Upper lobe of left lung (tissue), 6 donors: ENCODE results near the gene KIAA1958. TPM values are rescaled to one million over a fixed set of nuclear protein-coding genes. Genes with fewer than 3 reads are reported as not detected.

Experiments used
- ATAC-seq, 2 donors: fragments of 200-7000 bp; cut with Tn5 transposase; one replicate each; pipeline ENCODE4 v1.9.1; 2022; ENCODE audit warnings: mild to moderate bottlenecking in 2 of 2, moderate library complexity in 2 of 2; ENCODE audit not compliant: low FRiP score in 2 of 2
- DNase-seq, 2 donors: peaks; one replicate each; pipeline ENCODE4 v3.0.0-alpha.2; 2019 to 2020
- H3K27ac ChIP-seq, 4 donors: fragments of 200-600 bp; sonication (generic); one replicate each; pipeline ENCODE4 v1.5.1; 2016 to 2019
- H3K27me3 ChIP-seq, 4 donors: fragments of 200-600 bp; sonication (generic); one replicate each; pipeline ENCODE4 v1.5.1; 2017 to 2019
- H3K36me3 ChIP-seq, 4 donors: fragments of 200-600 bp; sonication (generic); one replicate each; pipeline ENCODE4 v1.5.1; 2016 to 2019
- H3K4me1 ChIP-seq, 4 donors: fragments of 200-600 bp; sonication (generic); one replicate each; pipeline ENCODE4 v1.5.1; 2018 to 2019
- H3K4me3 ChIP-seq, 4 donors: fragments of 200-600 bp; sonication (generic); one replicate each; pipeline ENCODE4 v1.5.1; 2017 to 2019; ENCODE audit warnings: mild to moderate bottlenecking in 2 of 4, moderate library complexity in 1 of 4
- H3K9me3 ChIP-seq, 4 donors: fragments of 200-600 bp; sonication (generic); one replicate each; pipeline ENCODE4 v1.5.1; 2018 to 2019
- CTCF ChIP-seq, 6 experiments: fragments of 450-650 bp in 4 of 6; fragments of 200-600 bp in 2 of 6; sonication (generic) in 2 of 6; IDR thresholded peaks; one replicate each; pipeline ENCODE4 v1.5.1; 2016 to 2019; ENCODE audit warnings: antibody characterized with exemption in 6 of 6
- EP300 ChIP-seq, 4 donors: sonication (generic); formaldehyde crosslinking; IDR thresholded peaks; one replicate each; pipeline ENCODE4 v1.5.1; 2017; ENCODE audit warnings: antibody characterized with exemption in 4 of 4, control low read depth in 2 of 4
- POLR2A ChIP-seq, 4 donors: fragments of 450-650 bp; IDR thresholded peaks; one replicate each; pipeline ENCODE4 v1.5.1; 2016 to 2017; ENCODE audit warnings: antibody characterized with exemption in 4 of 4, mild to moderate bottlenecking in 2 of 4
- POLR2AphosphoS5 ChIP-seq, 2 donors: sonication (generic); formaldehyde crosslinking; IDR thresholded peaks; one replicate each; pipeline ENCODE4 v1.5.1; 2017; ENCODE audit warnings: antibody characterized with exemption in 2 of 2
- WGBS, 2 donors: methylation state at CpG; one replicate each; pipeline ENCODE4 v1.1.5; 2017 to 2018; 5-methylcytosine and 5-hydroxymethylcytosine counted together
- total RNA-seq, 6 donors: library from RNA; depleted of rRNA in 4 of 6; stranded (reverse); fragments of >200 nt in 4 of 6; gene quantifications; one replicate each; pipeline versions ENCODE4 v1.1.0 to v1.2.1, GENCODE V29; 2016 to 2021
- donor health status: DM: no; HTN: no; CAD: no; lungs with moderate emphysema.
- donor health status: DM: no; HTN: yes; CAD: no; lungs with severe emphysema.

The KIAA1958 gene
- total RNA-seq, 6 donors from 2014 or later = 9.2 to 21.1 (median 14.2) TPM

GRCh38 chr9:112620388-112620787 is 133.8 kb downstream of the KIAA1958 start:
- Histone ChIP-seq H3K9me3 (no peaks in the 10 kb centered on the region), H3K4me1 (no peaks in the 10 kb centered on the region), H3K27ac (no peak overlapping the region), H3K4me3 (no peak overlapping the region), H3K36me3 (peaks cover 0 to 6% (median 0%) of the 10 kb centered on the region in 4 donors), H3K27me3 (no peaks in the 10 kb centered on the region)
- peak in 1 of 2 donors; percentile 56 for ATAC-seq
- no peak for DNase-seq
- whole genome bisulfite sequencing, 2 donors = 85 to 88% methylated on average over 2 of the region's 2 CpGs
- TF ChIP-seq CTCF (IDR thresholded peaks at IDR 0.05) = no peak

- no peaks in the 10 kb centered on the region for H3K4me1 ChIP-seq
- H3K9me3 ChIP-seq = no peaks in the 10 kb centered on the region
- H3K4me3 ChIP-seq = no peak overlapping the region
- ATAC-seq = peak in 1 of 2 donors; percentile 41
- DNase-seq = no peak
- H3K36me3 ChIP-seq = peaks cover 0 to 6% (median 0%) of the 10 kb centered on the region in 4 donors
- H3K27ac ChIP-seq = no peak overlapping the region
- H3K27me3 ChIP-seq = no peaks in the 10 kb centered on the region
- TF ChIP-seq POLR2A (IDR thresholded peaks at IDR 0.05) = no peak
- WGBS, 2 donors = 61 to 84% methylated on average over 3 of the region's 3 CpGs
These were observed 134.5 kb downstream of the KIAA1958 start for GRCh38 chr9:112621018-112621655.

GRCh38 chr9:112623198-112623597 is 136.6 kb downstream of the KIAA1958 start:
- TF ChIP-seq POLR2A (IDR thresholded peaks at IDR 0.05) (no peak), POLR2AphosphoS5 (IDR thresholded peaks at IDR 0.05) (no peak), CTCF (IDR thresholded peaks at IDR 0.05) (no peak), EP300 (IDR thresholded peaks at IDR 0.05) (no peak)
- Histone ChIP-seq H3K27me3 (no peaks in the 10 kb centered on the region), H3K36me3 (peaks cover 0 to 3% (median 0%) of the 10 kb centered on the region in 4 donors), H3K4me1 (no peaks in the 10 kb centered on the region), H3K27ac (no peak overlapping the region), H3K9me3 (no peaks in the 10 kb centered on the region), H3K4me3 (no peak overlapping the region)
- DNase-seq = no peak
- ATAC-seq = no peak
- 93 to 94% methylated on average over 2 of the region's 2 CpGs for WGBS, 2 donors

- TF ChIP-seq CTCF (IDR thresholded peaks at IDR 0.05) (no peak), EP300 (IDR thresholded peaks at IDR 0.05) (no peak), POLR2AphosphoS5 (IDR thresholded peaks at IDR 0.05) (no peak), POLR2A (IDR thresholded peaks at IDR 0.05) (no peak)
- WGBS, 2 donors = 88 to 90% methylated on average over 7 of the region's 7 CpGs
These were observed 138.4 kb downstream of the KIAA1958 start for GRCh38 chr9:112624711-112625707.

GRCh38 chr9:112629671-112630485 is 143.3 kb downstream of the KIAA1958 start:
- Histone ChIP-seq H3K27ac (no peak overlapping the region), H3K9me3 (no peaks in the 10 kb centered on the region), H3K4me3 (no peak overlapping the region), H3K36me3 (no peaks in the 10 kb centered on the region), H3K4me1 (no peaks in the 10 kb centered on the region), H3K27me3 (no peaks in the 10 kb centered on the region)
- WGBS, 2 donors = 83 to 87% methylated on average over 6 of the region's 6 CpGs
- no peak for ATAC-seq
- TF ChIP-seq POLR2A (IDR thresholded peaks at IDR 0.05) (no peak), EP300 (IDR thresholded peaks at IDR 0.05) (no peak), CTCF (IDR thresholded peaks at IDR 0.05) (no peak), POLR2AphosphoS5 (IDR thresholded peaks at IDR 0.05) (no peak)
- DNase-seq = no peak

More at GRCh38 chr9:112624711-112625707, 138.4 kb downstream of the KIAA1958 start:
- H3K4me1 ChIP-seq = no peaks in the 10 kb centered on the region
- no peak overlapping the region for H3K27ac ChIP-seq
- no peaks in the 10 kb centered on the region for H3K27me3 ChIP-seq
- H3K4me3 ChIP-seq = no peak overlapping the region
- DNase-seq (no peak), ATAC-seq (no peak)
- H3K36me3 ChIP-seq = no peaks in the 10 kb centered on the region
- no peaks in the 10 kb centered on the region for H3K9me3 ChIP-seq
